ENCODE results near the gene FOXN1.

The FOXN1 gene

DNA sequence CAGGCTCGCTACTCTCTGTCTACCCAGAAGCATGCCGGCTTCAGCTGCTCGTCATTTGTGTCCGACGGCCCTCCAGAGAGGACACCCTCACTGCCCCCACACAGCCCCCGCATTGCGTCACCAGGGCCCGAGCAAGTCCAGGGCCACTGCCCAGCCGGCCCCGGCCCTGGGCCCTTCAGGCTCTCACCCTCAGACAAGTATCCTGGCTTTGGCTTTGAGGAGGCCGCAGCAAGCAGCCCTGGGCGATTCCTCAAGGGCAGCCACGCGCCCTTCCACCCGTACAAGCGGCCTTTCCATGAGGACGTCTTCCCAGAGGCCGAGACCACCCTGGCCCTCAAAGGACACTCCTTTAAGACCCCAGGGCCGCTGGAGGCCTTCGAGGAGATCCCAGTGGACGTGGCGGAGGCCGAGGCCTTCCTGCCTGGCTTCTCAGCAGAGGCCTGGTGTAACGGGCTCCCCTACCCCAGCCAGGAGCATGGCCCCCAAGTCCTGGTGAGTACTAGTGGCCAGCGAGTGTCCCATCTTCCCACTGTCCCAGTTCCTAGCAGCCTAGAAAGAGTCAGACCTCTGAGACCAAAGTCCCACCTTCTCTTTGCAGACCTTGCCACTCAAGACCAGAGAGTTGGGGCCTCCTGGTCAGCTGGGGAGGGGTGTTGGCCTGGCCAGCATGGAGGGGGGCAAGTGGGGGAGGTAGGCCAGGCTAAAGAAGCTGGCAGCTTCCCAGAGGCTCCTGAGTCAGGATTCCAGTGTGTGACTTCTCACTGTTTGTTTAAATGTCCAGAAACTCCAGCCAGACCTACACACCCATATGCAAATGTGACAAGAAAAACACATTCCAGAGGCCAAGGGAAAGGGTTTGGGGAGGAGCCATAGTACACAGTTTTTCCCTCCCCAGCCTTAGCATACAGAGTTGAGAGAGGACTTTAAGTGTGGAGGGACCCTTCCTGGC, 18.6 kb downstream of the FOXN1 start:
- DNase-seq (ENCODE audit: low read depth), result peak; percentile 71

DNA sequence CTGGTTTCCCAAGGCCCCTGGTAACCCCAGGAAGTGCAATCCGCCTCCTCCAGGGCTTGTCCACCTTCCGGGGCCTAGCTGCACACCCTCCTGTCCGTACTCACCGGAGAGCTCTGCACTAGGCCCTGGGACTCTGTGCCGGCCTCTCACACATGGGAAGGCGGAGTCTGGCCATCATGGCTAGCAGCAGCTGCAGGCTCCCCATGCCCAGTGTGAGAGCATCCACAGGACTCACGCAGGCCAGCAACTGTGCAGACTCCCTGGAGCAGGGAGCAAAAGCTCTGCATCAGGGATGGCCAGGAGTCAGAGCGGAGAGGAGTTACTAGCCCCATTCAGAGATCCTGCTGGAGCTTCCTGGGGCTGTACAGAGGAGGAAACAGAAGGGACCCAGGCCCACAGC, 20.2 kb downstream of the FOXN1 start:
- no peak for DNase-seq (ENCODE audit: low read depth)

DNA sequence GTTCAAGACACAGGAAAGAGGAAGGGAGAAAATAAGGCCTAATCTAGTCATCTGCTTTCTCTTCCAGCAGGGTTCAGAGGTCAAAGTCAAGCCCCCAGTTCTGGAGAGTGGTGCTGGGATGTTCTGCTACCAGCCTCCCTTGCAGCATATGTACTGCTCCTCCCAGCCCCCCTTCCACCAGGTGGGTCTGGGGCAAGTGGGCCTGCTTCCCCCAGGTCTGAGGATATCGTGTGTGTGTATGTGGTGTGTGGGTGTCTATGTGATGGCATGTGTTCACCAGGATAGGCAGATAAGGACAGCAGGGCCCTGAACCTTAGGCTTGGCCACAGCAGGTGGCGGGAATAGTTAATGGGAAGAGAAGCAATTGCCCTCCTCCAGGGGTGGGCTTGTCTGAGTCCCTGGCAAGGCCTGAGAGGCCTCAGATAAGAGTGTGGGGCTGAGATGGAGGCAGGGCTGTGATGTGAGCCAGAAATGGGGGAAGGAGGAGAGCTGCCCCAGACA, 21.1 kb downstream of the FOXN1 start:
- DNase-seq (ENCODE audit: low read depth), result no peak

DNA sequence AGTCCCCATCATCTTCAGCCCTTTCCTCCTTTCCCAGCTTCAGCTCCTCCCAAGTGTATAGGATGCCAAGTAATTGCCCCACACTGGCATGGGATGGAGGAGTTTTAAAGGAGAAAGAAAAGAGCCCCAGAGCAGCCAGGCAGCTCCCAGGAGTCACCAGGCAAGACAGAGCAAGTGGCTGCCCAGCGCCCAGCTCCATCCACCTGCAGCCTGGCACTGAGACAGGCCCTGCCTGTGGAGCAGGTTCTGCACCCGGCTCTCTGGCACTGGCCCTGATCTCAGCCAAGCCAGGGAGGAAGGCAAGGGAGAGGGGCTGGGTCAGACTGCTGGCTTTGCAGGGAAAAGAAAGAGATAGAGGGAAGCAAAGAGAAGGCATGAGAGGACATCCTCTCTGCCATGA, 21.7 kb downstream of the FOXN1 start:
- DNase-seq (ENCODE audit: low read depth), result no peak

DNA sequence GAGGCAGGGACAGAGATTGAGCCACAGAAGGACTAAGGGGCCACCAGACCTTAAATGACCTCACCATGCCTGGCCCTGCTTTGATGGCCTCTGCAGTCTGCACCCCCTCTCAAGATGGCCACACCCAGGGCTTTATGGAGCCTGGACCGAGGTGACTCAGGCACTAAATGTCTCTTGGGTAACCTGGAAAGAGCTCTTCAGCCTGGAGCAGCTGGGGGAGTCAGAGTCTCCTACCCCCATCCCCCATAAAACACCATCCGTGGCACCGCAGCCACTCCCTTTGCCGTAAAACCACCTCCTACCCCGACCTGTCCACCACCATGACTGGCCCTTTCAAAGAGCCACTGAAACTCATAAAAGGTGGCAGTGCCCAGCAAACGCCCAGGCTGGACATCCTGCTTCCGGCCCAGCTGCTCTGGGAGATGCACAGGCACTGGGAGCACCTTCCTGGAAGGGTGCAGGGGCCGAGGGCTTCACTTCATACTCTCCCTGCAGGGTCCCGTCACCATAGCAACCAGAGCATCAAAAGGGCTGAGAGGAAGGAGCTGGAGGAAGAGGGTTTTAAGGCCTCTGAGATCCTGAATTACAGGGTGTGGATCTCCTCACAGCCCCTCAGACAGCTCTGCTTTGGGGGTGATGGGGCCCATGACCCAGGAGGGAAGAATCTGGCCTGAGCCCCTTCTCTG, 22.3 kb downstream of the FOXN1 start:
- no peak for DNase-seq (ENCODE audit: low read depth)

DNA sequence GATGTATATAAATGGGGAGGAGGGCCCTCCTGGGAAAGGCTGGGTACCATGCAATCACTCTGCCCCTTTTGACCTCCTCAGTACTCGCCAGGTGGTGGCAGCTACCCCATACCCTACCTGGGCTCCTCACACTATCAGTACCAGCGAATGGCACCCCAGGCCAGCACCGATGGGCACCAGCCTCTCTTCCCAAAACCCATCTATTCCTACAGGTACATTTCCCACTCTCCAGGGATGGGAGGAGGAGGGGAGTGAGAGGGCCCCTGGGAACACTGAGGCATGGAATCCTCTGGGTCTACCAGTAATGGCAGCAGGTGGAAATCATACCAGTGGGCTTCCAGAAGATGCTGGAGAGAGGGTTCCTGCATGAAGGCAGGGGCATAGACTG, 22.9 kb downstream of the FOXN1 start:
- no peak for DNase-seq (ENCODE audit: low read depth)

DNA sequence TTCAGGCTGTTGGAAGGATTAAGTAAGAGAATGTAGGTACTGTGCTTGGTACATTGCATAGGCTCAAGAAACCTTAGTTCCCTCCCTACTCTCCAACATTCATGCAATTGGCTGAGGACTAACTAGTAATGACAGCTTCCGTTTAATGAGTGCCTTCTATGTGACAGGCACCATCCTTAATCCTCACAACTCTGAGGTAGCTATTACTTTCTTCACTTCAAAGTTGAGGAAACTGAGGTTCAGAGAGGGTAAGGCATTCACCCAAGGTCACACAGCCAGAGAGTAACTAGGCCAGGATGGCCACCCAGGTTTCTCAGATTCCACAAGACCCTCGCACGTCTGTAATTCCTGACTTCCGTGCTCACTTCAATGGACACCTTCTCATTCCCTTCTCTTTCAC, 24.1 kb downstream of the FOXN1 start:
- DNase-seq (ENCODE audit: low read depth), result no peak

DNA sequence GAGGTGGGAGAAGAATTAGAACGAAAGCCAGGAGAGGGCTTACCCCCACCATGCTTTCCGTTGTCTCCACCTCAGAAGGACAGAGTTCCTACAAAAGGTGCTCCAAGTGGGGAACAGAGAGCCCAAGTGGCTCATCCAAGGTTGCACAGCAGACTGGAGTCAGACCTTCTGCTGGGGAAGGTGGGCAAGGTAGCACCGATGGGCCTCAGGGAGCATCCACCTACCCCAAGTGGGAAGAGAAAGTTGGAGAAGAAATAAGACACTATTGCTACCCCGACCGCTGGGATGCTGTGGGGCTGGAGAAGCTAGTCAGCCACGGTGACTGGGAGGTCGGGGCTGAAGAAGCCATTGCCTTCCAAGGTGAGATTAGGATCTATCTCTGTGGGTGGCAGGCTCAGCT, 24.8 kb downstream of the FOXN1 start:
- no peak for DNase-seq (ENCODE audit: low read depth)

DNA sequence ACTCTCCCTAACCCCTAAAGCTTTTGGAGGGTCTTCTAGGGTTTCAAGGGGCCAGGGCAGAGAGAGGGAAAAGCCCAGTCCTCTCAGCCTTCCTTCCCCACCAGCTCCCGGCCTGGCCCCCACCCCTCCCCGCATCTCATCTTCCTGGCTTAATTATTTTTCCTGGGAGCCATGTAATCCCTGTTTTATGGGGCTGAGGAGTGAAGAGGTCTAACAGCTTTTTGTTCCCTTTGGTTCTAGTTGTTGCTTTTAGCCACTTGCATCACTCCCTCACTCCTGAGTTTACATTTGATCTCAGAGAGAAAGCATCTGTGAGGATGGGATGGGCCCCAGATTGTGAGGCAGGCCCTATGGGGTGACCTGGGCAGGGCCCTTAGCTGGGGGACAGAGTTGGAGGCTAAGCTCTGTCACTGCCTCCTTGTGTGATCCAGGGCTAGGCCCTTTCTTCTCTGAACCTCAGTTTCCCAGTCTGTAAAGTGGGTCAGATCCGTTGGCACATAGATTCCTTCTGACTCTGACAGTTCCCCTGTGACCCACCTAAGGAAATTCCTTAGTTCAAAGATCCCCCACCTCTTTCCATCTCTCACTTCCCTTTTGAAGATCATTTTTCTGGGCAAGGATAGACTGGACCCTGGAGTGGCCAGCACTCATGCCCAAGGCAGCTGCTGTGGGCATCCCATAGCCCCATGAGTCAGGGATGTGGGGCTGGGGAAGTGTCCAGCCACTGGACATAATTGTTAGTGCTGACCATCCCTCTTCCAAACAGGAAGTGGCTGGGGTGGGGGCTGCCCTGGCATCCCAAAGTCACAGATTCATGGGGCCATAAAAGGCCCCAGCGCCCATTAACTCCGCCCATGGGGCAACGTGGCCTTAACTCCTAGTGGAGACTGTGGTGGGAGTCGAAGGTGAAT, 26.2 kb downstream of the FOXN1 start:
- no peak for DNase-seq (ENCODE audit: low read depth)

DNA sequence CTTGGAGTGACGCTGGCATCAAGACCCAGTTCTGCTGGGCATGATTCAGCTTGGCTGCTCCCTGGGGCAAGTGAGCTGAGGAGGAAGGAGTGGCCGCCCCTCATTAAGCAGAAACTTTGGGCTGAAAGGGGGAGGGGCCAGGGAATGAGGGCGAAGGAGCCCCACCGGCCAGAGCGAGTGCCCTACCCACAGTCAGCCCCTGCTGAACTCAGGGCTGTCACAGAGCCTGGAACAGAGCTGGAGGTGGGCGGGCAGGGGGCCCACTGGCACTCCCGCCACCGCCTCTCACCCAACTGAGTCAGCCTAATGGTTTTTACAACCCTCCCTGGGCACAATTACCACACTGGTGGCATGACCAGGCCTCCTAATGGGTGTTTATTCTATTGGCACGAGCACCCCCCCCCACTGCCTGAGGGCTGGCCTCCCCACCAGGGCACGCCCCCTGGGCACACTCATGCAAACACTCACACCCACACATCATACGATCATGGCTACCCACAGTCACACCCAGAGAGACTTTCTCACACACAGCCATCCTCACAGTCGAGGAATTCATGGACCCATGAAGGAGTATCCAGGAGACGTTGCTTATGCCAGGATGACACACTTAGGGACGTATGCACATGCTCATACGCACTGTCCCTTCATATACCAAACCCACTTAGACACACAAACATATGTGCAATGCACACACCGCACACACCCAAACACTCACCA, 27.1 kb downstream of the FOXN1 start:
- DNase-seq (ENCODE audit: low read depth), result no peak

DNA sequence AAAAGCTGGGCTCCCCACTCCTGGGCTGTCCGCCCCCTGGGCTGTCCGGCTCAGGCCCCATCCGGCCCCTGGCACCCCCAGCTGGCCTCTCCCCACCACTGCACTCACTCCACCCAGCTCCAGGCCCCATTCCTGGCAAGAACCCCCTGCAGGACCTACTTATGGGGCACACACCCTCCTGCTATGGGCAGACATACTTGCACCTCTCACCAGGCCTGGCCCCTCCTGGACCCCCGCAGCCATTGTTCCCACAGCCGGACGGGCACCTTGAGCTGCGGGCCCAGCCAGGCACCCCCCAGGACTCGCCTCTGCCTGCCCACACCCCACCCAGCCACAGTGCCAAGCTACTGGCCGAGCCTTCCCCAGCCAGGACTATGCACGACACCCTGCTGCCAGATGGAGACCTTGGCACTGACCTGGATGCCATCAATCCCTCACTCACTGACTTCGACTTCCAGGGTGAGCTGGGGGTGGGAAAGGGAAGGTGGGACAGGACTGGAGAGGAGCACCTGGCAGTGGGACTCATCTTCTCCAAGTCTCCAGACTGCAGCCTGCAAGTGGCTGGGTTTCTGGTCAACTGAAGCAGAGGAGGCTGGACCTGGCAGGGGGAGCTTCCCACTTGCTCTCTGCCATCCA, 28.7 kb downstream of the FOXN1 start:
- no peak for DNase-seq (ENCODE audit: low read depth)

DNA sequence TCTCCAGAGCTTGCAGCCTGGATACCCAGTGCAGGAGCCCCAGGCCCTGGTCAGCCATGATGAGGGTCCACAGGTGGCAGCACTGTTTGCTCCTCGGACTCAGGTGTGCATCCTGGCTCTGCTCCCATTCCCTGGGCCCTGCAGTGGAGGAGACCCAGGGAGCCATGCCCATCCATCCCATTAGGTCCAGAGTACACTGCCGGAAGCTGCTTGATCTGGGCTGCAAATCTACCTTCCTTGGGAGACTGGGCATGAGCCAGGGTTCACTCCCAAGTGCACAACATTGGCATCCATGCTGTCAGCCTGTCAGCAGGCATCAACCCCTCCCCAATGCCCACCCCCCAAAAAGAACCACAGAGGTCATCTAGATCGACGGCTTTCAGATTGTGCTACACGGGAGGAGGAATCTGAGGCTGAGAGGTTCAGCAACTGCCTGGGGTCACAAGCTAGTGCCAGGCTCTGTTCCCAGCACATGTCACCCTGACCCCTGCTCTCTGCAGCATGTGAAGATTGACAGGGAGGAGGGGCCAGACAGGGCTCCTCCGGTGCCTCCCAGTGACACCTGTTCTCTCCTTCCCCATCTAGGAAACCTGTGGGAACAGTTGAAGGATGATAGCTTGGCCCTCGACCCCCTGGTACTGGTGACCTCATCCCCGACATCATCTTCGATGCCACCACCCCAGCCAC, 30.5 kb downstream of the FOXN1 start:
- no peak for DNase-seq (ENCODE audit: low read depth)

DNA sequence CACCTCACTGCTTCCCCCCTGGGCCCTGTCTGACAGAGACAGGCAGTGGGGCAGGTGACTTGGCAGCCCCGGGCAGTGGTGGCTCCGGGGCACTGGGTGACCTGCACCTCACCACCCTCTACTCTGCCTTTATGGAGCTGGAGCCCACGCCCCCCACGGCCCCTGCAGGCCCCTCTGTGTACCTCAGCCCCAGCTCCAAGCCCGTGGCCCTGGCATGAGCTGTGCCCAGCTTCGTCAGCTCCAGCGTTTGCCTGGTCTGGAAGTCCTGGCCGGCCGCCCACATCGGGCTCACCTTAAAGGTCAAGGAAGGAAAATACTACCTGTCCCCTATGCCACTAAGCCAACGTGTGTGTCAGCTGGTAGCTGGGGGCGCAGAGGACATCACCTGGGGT, 31.1 kb downstream of the FOXN1 start:
- DNase-seq (ENCODE audit: low read depth), result no peak

DNA sequence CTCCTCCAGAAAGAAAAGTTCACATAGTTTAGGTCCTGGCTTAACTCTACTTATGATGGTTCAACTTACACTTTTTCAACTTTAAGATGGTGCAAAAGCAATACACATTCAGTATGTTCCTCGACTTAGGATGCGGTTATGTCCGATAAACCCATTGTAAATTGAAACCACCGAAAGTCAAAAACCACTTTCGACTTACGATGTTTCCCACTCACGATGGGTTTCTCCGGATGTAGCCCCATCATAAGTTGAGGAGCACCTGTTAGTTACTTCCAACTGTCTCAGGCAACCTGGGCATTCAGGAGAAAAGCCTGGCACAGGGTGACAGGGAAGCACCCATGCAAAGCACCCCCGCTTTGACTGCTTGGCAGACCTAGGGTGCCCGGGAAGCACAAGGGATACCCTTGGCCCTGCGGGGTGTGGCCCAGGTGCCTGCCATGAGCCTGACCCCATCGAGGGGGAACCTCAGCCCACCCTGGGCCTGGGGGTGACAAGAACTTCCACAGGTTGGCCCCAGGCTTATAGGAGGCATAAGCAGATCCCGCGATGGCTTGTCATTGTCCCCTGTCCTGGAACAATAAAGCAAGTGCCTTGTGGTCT, 32.2 kb downstream of the FOXN1 start:
- DNase-seq (ENCODE audit: low read depth), result no peak

DNA sequence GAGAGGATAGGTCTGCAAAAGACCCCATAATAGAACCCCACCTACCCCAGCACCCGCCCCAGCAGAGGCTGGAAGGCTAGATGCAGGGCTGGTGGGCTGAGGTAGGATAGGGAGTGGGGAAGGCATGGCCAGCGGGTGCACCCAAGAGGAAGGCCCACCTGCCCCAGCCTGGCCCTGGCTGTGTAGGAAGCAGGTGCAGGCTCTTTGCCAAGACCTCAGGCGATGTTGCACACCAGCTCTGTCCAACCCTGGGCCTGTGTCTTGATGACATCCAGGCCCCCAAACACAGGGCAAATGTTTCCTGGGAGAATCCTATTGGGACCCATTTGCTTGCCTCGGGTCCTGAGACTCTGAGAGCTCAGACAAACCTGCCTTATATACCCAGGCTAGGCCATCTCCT, 34.1 kb downstream of the FOXN1 start:
- DNase-seq (ENCODE audit: low read depth), result no peak

DNA sequence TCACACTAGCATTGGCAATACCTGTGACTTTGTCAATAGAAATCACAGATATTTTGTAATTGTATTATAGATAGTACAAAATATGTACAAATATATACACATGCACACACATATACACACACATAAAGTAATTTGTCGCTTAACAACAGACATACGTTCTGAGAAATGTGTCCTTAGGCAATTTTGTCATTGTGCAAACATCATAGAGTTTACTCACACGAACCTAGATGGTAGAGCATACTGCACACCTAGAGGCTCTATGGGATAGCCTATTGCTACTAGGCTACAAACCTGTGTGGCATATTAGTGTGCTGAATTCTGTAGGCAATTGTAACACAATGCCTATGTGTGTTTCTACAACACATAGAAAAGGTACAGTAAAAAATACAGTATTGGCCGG, 35.3 kb downstream of the FOXN1 start:
- DNase-seq (ENCODE audit: low read depth), result no peak

DNA sequence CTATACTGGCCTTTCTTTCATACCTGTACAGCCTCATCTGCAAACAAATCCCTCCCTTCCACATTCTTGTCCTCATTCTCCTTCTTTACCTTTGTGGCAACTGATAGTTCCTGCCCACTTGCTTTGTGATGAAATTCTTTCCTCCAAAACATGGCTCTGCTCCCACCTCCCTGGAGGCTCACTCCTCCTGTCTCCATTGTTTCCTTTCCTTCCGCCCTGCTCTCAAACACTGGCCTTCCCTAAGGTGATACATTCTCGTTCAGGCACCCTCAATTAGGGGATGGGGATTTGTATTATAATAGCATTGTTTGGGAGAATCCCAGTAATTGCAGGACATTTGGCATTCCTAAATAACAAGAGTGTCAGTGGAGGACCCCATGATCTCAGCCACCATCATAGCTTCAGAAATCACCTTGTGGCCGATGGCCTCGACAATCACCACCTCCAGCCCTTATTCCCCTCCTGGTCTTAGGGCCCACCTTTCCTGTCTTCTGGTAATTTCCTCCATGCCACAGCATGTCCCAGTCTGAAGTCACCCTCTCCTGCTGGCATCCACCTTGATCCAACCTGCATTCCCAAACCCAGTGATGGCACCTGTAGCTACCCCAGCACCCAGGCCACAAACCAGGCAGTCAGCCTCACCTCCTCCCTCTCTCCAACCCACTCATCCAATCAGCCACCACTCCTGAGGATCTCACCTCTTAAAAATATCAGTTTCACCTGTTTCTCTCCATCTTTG, 38.4 kb downstream of the FOXN1 start:
- no peak for DNase-seq (ENCODE audit: low read depth)

DNA sequence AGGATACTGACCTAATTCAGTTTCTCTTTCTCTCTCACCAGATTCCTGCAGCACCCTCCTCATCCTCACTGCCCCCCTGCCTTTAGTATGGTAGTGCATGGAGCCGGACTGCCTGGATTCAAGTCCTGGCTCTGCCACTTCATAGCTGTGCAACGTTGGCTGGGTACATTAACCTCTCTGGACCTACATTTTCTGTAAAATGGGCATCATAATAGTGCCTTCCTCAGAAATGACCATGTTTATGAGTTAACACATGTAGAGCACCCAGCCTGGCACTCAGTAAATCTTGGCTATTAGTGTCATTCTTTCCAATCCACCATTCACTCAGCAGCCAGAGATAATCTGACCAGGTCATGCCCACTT, 39.0 kb downstream of the FOXN1 start:
- no peak for DNase-seq (ENCODE audit: low read depth)

DNA sequence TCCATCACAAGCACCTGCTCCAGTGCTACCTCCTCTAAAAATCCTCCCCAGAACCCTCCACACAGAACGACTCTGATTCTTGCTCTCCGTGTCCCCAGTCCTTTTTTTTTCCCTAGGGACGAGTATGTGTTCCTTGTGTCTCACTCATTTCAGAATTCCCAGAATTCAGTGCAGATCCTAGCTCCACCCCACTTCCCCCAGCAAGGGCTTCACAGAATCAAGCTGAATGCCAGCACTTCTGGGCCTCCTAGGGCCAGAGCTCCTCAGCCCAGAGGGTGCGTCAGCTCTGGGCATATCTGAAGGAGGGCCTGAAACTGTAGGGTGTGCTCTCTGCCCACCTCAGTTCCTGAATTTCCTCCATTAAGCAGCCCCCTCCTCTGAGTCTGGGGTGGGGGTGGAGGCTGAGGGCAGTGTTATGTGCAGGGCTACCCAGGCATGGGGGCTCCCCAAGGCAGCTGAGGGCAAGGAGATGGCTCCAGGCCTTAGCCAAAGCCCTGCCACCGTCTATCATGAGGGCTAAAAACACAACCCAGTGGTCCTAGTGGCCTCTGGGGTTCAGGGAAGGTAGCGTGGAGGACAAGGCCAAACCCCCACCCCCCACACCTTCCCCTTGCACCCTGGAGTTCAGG, 39.8 kb downstream of the FOXN1 start:
- no peak for DNase-seq (ENCODE audit: low read depth)

All from iris pigment epithelial cell (primary cell).